Measurements from ENCODE around the gene VAV2.
"Not testable (repeated sequence)": the region's sequence is repeated elsewhere in the genome, so short reads cannot be mapped to it uniquely, and the experiment has no call there.

The VAV2 gene

GRCh38 chr9:133906932-133907910, 84.9 kb downstream of the VAV2 start:
- DNase-seq (ENCODE audit: low read depth) = no peak
- TF ChIP-seq CTCF (IDR thresholded peaks at IDR 0.05; ENCODE audit: low read depth, low read length, missing control alignments) = no peak

DNA sequence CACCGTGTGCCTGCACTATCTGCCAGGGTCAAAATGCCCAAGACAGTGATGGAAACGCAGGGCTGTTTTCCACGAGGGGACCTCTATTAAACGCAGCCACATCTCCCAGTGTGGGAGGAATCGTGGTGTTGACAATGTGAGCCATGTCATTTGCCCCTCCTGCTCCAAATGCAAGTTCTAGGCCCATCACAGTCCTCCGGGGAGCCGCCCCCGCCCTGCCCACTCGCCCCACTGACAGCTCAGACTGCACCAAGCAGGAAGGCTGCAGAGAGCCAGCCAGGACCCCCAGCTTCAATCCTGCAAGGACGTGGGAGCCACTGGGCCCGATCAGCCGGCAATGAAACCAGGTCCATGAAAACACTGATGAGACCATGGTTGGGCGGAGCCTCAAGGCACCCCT, 85.9 kb downstream of the VAV2 start:
- TF ChIP-seq CTCF (IDR thresholded peaks at IDR 0.05; ENCODE audit: low read depth, low read length, missing control alignments) = no peak
- DNase-seq (ENCODE audit: low read depth) = no peak

More at GRCh38 chr9:133906932-133907910, 84.9 kb downstream of the VAV2 start:
- H3K4me3 ChIP-seq (ENCODE audit: low read depth, low read length) = no peak overlapping the region

GRCh38 chr9:133905493-133905892, 86.6 kb downstream of the VAV2 start:
- no peak for TF ChIP-seq CTCF (IDR thresholded peaks at IDR 0.05; ENCODE audit: low read depth, low read length, missing control alignments)
- DNase-seq (ENCODE audit: low read depth) = no peak
- H3K4me3 ChIP-seq (ENCODE audit: low read depth, low read length) = no peak overlapping the region

More for the DNA sequence above, 85.9 kb downstream of the VAV2 start:
- no peak overlapping the region for H3K4me3 ChIP-seq (ENCODE audit: low read depth, low read length)

DNA sequence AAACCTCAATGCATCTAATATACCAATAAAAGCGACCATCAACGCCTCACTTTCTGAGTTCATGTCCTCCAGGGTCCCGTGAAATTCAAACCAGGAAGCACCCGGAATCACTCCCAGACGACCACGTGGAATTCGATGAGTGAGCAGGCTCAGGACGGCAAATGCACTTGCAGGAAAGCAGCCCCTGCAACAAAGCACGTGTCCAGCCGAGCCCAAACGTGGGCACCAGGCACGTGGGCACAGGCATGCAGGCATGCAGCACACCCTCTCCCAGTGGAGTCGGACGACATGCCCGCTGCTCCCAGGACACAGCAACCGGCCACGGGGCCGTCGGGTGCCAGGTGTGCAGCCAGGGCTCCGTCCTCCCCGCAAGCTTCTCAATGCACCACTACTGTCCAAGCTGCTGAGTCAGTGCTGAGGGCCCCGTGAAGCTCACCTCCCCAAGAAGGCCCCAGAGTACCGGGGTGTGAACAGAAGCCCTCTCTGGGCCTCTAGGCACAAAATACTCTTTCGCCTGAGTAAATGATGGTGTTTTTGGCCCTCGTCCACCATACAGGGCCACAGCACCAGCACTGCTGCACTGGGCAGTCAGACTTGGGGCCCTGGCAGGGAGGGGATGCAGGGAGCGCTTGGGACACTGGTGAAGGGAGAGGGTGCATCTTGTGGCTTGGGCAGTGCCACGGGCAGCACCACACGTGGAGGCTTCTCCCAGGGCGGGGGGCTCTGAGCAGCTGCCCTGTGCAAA, 87.6 kb downstream of the VAV2 start:
- no peak overlapping the region for H3K4me3 ChIP-seq (ENCODE audit: low read depth, low read length)
- no peak for TF ChIP-seq CTCF (IDR thresholded peaks at IDR 0.05; ENCODE audit: low read depth, low read length, missing control alignments)
- DNase-seq (ENCODE audit: low read depth) = no peak

- no peak for TF ChIP-seq CTCF (IDR thresholded peaks at IDR 0.05; ENCODE audit: low read depth, low read length, missing control alignments)
- H3K4me3 ChIP-seq (ENCODE audit: low read depth, low read length) = peak overlapping the region; percentile 3; the same call in 1 of the 2 replicates
- no peak for DNase-seq (ENCODE audit: low read depth)
These were observed 90.8 kb downstream of the VAV2 start for GRCh38 chr9:133901184-133901835.

DNA sequence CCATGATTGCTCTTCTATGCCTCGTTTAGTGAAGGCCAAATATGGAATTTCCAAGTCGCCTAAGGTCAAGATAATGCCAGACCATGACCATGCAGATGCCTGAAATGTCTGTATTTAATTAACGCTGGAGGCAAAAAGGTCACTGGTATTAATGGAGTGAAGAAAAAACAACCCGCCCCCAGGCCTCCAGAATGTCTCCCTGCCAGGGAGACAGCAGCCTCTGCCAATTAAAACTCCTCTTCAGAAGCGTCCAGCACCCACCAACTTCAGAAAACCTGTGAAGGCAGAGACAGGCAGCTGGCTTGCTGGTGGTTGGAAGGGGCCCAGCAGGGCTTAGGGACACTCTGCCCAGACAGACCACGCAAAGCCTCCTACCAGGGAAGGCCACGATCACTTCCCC, 94.4 kb downstream of the VAV2 start:
- no peak overlapping the region for H3K4me3 ChIP-seq (ENCODE audit: low read depth, low read length)
- no peak for TF ChIP-seq CTCF (IDR thresholded peaks at IDR 0.05; ENCODE audit: low read depth, low read length, missing control alignments)
- no peak for DNase-seq (ENCODE audit: low read depth)

DNA sequence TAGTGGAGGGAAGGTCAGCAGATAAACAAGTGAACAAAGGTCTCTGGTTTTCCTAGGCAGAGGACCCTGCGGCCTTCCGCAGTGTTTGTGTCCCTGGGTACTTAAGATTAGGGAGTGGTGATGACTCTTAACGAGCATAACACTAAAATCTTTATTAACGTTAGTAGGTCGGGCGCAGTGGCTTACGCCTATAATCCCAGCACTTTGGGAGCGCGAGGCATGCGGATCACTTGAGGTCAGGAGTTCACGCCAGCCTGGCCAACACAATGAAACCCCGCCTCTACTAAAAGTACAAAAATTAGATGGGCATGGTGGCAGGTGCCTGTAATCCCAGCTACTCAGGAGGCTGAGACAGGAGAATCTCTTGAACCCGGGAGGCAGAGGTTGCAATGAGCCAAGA, 96.1 kb downstream of the VAV2 start:
- not testable (repeated sequence) for H3K4me3 ChIP-seq (ENCODE audit: low read depth, low read length); DNase-seq (ENCODE audit: low read depth)
